Measurements from ENCODE around the gene NLK.
"Not testable (repeated sequence)": the region's sequence is repeated elsewhere in the genome, so short reads cannot be mapped to it uniquely, and the experiment has no call there.

Gene NLK

DNA sequence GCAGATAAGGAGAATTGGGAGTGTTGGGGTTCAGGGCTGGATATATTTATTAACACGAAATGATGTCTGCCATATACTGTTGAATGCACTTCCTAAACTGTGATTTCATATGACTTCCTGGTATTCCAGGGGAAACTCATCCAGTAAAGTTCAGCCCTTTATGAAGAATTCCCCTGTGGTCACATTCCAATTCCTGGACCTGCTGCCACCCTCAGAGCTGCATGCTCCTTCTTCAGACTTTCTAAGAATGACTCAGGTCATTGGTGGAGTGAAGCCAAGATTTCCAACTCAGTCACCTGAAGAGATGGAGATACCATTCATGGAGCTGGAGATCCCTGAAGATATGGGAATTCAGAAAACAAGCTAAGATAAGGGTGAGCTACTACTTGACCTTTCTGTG, 162.3 kb downstream of the NLK start:
- DNase-seq: no peak

DNA sequence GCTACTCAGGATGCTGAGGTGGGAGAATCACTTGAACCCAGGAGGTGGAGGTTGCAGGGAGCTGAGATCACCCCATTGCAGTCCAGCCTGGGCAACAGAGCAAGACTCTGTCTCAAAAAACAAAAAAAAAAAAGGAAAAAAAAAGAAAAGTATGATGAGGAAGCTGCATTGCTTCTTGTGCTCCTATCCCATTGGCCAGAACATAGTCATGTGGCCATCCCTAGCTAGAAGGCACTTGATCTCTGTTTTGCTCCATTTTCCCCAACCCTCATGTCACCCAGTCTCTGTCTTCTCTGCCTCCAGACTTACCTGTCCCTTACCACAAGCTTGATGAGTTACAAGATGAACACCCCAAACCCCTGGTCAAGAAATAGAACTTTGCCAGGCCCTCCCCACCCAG, 163.8 kb downstream of the NLK start:
- no peak for DNase-seq

DNA sequence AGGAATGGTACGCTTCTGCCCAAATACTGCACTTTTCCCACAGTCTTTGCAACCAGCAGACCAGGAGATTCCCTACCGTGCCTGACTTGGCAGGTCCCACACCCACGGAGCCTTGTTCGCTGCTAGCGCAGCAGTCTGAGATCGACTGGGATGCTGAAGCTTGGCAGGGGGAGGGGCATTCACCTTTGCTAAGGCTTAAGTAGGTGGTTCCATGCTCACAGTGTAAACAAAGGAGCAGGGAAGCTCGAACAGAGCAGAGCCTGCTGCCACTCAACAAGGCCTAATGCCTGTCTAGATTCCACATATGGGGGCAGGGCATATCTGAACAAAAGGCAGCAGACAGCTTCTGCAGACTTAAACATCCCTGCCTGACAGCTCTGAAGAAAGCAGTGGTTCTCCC, 169.3 kb downstream of the NLK start:
- no peak for DNase-seq

DNA sequence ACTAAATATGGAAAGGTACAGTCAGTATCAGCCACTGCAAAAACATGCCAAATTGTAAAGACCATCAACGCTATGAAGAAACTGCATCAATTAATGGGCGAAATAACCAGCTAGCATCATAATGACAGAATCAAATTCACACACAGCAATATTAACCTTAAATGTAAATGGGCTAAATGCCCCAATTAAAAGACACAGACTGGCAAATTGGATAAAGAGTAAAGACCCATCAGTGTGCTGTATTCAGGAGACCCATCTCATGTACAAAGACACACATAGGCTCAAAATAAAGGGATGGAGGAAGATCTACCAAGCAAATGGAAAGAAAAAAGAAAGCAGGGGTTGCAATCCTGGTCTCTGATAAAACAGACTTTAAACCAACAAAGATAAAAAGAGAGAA, 171.1 kb downstream of the NLK start:
- not testable (repeated sequence) for DNase-seq

DNA sequence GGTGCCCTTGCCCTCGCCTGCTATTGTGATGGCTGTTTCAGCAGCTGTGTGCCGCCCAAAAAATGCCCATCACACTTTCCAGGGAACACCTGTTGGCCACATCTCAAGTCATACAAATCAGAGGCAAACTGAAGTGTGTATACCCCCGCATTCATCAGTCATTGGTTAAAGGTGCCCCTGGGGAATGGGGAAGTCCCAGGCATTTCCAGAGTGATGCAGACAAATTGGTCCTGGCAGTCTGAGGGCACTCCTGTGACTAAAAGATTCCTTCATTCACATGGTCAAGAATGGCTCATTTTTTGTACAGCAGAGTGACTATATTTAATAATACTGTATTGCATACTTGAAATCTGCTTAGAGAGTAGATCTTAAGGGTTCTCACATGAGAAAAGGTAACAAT, 173.6 kb downstream of the NLK start:
- no peak for DNase-seq

DNA sequence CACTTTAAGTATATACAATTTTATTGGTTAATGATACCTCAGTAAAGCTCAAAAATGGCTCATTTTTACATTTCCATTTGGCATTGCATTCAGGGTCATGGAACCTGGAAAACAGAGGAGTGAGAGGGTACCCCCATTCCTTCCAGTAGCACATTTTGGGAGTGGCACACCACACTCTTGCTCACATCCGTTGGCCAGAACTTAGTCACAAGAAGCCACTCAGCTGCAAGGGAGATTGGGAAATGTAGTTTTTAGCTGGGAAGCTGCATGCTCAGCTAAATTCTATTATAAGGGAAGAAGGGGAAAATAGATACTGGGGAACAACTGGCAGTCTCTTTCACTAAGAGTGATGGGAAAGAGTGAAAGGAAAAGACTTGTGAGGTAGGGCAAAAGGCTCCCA, 174.1 kb downstream of the NLK start:
- no peak for DNase-seq

DNA sequence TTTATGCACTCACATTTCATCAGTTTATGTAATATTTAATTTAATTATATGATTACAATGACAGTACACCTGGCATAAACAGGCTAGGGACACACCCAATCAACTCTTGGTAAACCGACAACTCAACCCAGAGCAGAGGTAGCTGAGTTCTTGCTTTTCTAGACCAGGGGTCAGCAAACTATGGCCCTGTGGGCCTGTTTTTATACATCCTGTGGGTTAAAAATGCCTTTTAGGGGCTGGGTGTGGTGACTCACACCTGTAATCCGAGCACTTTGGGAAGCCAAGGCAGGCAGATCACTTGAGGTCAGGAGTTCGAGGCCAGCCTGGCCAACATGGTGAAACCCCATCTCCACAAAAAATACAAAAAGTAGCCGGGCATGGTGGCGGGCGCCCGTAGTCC, 177.3 kb downstream of the NLK start:
- DNase-seq: no peak

DNA sequence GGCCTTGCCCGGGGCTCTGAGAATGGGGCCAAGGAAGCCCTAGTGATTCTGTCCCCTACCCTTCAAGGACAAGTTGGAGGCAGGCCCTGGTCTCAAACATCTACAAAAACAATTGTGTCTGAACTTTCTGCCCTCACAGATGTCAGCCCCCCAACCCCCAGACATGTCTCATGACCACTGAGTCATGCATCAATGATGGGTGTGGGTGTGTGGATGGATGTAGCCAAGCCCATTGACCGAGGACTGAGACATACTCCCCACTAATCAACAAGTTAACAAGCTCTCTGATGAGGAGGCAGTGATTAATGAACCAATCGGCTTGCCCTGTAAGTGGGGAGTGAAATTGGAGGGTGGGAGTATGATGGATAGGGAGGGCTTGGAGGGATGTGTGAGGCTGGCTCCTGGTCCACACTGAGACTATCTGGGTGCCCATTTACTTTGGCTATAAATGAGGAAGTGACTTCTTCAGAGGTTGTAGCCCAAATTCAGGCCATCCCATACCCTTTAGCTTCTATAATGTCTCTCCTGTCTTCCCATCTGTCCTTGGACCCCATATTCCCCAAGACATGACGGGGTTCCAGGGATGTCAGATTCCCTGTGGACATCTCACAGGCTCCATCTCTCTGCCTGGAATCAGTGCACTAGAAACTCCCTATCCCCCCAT, 179.4 kb downstream of the NLK start:
- DNase-seq: no peak

DNA sequence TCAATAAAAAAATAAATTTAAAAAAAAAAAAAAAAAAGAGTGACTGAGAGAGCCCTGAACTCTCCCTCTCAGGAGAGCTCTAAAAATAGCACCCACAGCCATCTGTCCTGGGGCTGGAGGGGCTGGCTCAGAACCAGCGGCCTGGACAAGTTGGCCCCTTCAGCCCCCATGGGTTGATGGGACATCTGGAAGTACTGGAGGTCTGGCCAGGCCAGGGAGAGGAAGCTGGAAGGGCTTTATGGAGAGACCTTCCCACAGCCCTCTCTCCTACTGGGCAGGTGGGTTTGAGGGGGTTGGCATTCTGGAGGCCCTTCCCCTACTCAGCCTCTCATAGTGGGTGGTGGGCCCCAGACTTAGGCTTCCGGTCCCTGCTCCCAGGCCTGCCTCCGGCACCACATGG, 182.8 kb downstream of the NLK start:
- DNase-seq: no peak

DNA sequence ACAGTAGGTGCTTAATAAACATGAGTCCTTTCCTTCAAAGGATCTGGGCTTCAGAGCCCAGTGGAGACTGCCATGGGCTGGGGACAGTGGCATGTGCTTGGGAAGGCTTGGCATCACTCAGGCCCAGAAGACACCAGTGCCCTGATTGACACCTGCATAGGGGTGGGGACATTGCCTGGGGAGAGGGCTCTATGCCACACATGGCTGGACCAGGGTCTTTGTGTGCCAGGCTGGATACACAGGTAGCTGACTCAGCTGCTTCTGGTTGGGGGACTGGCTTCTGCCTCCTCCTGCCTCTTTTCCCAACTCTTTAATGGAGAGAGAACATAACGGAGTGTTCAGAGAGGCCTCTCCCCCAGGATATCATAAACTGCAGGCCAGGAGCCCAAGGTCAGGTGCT, 183.4 kb downstream of the NLK start:
- DNase-seq: no peak

DNA sequence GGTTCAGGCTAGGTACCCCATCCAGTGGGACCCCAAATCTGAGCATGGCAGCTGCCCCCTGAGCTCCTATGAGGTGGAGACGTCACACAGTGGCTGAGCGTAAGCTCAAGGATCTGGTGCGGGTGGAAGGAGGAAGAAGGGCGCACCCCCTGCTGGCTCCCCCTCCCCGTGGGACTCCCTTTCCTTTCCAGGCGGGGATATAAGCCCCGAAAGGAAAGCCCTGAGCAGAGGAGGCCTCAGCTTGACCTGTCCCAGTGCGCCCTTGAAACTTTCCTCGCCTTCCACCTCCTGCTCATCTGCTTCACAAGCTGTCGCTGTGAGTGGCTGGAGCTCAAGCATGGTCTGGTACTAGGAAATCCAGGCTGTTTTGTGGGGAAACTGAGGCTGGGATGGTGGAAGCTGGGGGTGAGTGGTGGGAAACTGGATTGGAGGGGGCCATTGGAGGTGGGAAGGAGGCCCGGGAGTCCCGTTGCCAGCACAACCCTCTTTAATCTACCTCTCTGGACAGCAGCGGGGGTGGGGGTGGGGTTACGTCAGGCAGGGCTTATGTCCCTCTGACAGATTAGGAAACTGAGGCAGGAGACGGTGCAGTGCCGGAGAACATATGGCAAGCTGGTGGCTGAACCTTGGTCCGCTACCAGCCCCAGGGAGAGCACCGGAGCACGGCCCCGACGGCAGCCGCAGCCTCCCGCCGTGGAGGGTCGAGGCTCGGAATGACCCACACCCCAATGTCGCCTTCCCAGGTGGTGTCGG, 184.3 kb downstream of the NLK start:
- DNase-seq: no peak

DNA sequence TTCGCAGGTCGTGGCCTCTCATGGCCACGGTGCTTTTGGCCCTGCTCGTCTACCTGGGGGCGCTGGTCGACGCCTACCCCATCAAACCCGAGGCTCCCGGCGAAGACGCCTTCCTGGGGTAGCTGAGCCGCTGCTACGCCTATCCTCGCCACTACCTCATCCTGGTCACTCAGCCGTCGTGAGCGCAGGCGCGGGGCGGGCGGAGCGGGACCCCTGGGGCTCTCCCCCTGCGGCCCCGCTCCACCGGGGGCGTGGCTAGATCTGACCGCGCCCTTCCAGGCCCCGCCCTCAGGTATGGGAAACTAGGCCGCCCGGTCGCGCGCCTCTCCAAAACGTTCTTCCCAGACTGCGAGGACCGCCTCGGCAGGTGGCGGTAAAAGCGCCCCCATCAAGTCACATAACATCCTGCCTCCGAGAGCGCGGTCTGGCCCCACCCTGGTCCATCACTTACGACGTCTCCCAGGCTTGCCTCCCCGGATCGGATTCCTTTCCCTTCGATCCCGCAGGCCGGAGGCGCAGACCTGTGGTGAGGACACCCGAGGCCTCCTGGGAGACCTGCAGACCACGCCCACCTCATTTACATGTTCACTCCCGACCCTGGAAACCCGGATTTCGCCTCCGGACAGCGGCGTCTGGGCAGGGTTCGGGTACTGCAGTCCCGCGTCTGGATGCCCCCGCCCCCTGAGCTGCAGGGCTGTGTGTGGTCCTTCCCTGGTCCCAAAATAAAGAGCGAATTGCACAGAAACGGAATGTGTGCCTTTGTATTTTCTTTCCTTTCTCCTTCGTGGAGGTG, 185.0 kb downstream of the NLK start:
- peak; percentile 90 for DNase-seq

DNA sequence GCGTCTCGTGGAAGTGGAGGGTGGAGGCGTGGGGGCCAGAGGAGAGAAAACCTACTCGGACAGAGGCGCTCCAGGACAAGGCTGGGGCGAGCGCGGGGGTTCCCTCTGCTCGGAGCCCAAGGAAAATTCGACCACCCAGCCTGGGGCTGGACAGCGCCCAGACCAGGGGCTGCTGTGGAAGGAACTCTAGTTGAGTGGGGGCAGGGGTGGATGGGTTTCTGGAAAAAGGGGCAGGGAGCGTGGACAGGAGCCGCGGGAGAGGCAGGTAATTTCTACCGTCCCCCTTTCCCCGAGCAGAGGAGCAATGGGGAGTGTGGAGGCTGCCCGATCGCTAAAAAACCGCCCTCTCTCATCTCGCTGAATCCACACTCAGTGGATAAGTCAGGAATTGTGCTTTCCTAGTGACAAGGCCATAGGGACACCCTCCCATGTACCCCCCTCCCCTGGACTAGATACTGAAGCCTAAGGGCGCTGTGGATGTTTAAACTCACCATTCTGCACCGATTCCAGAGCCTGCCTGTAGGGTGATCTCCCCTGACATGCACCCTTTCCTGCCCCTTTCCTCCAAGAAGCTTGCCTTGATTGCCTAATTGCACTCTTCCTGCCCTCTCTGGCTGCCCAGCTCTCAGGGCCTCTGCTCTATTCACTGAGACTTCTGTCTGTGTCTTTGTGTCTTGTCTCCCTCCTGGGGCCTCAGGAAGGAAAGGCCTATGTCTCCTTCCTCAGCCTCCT, 185.8 kb downstream of the NLK start:
- DNase-seq: no peak

DNA sequence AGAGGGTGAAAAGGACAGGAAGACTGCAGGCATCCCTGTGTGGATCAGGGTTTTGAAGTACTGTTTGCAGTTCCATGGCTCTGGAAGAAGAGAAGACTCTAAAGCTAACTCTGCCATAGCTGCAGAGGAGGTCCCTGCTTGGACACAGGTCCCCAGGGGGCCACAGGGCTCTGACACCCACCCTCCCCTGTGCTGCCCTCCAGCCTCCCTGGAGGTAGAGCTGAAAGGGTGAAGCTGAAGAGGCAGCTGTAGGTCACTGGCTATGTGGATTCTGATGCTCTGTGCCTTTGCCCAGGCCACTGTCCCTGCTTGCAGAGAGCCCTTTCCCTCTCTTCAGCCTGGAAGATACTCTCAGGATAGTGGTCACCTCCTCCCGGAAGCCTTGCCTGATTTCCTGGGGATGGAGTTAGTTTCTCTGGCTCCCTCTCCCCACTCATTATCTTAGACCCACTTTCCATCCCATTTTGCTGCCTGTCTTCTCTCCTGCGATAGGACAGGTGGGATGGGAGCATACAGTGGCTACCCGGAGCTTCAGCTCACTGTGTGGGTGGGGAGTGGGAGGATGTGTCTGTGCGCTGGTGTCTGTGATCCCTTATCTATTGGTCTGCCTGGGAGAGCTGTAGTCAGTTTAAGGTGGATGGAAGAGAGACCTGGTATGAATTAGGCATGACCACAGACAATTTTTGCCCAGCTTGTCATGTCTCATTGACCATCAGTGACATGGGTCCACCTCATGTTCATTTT, 186.7 kb downstream of the NLK start:
- DNase-seq: no peak

DNA sequence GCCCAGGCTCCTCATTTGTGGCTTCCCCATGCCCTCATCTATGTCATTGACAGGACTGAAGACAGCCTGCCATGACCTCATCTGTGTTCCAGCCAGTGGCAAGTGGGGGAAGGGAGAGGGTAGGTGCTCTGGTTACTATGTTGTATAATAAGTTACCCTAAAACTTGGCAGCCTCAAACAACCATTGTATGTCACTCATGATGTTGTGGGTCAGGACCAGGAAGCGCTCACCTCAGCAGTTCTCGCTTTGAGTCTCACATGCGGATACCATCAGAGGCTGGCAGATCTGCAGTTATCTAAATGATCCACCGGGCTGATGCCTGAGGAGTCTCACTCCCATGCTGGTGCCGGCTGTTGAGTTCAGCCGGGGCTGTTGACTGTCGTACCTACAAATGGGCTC, 187.5 kb downstream of the NLK start:
- DNase-seq: no peak

DNA sequence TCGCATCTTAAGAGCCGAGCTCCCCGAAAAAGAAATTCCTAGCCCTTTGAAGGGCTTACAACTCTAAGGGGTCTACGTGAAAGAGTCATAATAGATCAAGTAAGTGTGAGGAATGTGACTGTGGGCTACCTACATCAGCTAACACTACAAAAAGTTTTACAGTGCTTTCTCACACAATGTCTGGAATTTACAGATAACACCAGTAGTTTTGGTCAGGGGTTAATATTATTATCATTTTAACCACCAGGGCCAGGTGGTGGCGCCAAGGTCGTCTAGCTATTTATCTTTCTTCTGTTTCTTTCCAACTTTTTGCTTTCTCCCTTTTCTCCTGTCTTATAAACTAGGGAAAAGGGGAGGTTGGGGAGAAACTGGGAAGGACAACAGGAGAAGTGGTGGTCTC, 188.1 kb downstream of the NLK start:
- not testable (repeated sequence) for DNase-seq

DNA sequence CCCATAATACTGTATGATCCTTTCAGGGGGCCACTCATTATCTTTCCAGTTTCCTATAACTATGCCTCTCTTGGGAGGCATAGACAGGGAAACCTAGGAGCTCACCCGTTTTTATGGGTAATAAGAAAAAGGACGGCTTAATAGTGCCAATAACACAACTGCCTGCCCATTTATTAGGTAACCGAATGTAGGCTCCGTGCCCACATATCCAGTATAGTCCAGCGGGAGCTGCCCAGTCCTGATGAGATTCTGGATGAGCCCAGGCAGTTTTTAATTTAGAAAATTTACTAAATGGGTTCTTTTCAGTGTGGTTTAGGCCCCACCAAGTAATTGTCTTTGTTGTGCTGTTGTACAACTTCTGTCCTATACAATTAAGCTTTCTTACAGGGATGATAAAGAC, 189.1 kb downstream of the NLK start:
- not testable (repeated sequence) for DNase-seq

DNA sequence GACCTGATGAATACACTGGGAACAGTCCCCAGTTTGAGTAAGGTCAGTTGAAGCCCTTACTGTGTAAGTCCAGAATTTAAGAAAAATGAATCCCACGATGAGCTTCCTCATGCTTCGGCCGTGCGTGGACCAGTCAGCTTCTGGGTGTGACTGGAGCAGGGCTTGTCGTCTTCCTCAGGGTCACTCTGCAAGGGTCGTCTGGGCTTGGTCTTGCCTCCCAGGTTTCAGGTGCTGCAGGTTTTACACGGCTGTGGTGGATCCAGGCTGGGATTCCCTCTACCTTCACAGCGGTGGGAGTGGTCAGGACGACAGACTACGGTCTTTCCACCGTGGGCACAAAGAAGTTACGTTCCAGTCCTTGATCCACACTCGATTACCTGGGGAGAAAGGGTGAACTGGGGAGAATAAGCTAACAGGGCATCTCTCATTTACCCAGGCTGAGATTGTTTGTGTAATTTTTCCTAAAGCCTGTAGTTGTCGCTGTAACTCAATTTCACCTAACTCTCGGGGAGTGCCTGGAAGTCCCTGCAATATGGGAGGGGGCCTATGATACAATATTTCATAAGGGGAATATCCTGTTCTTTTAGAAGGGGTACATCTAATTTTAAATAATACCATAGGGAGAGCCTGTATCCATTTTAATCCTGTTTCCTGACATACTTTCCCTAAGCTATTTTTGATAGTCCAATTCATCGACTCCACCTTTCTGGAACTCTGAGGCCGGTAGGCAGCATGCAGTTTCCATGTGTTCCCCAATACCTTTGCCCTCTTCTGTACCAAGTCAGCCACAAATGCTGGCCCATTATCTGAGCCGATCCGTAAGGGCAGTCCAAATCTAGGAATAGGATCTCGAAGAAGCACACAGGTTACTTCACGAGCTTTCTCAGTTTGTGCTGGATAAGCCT, 190.7 kb downstream of the NLK start:
- DNase-seq: peak; percentile 33

DNA sequence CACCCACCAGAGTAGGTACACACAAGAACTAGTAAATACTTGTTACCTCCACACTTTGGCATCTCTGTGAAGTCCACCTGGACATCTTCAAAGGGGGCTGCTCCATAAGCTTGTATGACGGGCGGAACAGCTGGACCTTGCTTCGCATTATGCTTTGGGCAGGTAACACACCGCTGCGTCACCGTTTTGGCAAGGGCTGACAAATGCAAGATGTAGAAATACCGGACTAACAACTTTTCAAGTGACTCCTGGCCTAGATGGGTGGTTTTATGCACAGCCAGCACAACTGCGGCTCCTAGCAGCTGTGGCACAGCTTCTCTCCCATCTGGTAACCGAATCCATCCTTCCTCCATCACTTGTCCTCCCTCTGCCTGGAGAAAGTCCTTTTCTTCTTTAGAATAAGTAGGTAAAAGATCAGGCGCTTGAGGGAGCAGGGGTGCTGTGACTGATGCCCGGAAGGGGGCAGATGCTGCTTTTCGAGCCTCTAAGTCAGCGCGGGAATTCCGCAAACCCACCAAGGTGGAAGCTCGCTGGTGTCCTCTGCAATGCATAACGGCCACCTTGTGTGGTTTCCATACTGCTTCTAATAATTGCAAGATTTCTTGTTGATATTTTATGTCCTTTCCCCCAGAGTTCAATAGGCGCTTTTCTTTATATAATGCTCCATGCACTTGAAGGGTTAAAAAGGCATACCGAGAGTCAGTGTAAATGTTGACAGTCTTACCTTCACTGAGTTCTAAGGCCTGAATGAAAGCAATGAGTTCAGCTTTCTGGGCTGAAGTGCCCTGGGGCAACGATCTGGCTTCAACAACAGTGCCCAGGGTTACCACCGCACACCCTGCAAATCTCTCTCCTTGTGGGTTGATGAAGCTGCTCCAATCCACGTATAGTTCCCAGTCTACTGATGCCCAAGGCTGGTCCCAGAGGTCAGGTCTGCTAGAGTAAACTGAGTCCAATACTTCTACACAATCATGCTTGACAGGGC, 191.7 kb downstream of the NLK start:
- peak; percentile 82 for DNase-seq

DNA sequence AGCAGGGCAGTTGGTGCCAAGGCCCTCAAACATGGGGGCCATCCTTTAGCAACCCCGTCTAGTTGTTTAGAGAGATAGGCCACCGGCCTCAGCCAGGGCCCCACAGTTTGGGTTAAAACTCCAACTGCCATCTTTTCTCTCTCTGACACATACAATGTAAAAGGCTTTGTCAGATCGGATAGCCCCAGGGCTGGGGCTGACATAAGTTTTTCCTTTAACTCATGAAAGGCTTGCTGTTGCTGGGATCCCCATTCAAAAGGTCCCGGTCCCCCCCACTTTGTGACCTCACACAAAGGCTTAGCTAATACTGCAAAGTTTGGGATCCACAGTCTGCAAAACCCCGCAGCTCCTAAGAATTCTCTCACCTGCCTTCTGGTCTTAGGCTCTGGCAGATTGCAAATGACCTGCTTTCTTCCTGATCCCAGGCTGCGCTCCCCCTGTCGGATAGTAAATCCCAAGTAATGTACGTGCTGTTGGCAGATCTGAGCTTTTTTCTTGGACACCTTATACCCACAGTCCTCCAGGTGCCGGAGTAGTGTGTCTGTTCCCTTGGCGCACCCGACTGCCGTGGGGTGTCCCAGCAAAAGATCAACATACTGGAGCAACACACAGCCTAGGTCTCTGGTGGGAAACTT, 192.7 kb downstream of the NLK start:
- DNase-seq: not testable (repeated sequence)
